Measurements from ENCODE around the gene RHBDL1.
A peak's percentile ranks its signal among the peaks of the same experiment; 100 is the strongest.
"Not testable (repeated sequence)": the region's sequence is repeated elsewhere in the genome, so short reads cannot be mapped to it uniquely, and the experiment has no call there.

The RHBDL1 gene

GRCh38 chr16:686459-687260, 11.2 kb downstream of the RHBDL1 start:
- no peak for DNase-seq (ENCODE audit: low read depth)

- DNase-seq (ENCODE audit: low read depth), result no peak
Measured at GRCh38 chr16:687499-687898, 12.0 kb downstream of the RHBDL1 start.

GRCh38 chr16:689175-689897, 13.9 kb downstream of the RHBDL1 start:
- DNase-seq (ENCODE audit: low read depth), result no peak

GRCh38 chr16:691242-691641, 15.8 kb downstream of the RHBDL1 start:
- not testable (repeated sequence) for DNase-seq (ENCODE audit: low read depth)

GRCh38 chr16:692356-693108, 17.1 kb downstream of the RHBDL1 start:
- no peak for DNase-seq (ENCODE audit: low read depth)

- DNase-seq (ENCODE audit: low read depth), result no peak
Measured at GRCh38 chr16:693364-693763, 17.9 kb downstream of the RHBDL1 start.

- no peak for DNase-seq (ENCODE audit: low read depth)
Measured at GRCh38 chr16:693766-694165, 18.3 kb downstream of the RHBDL1 start.

- no peak for DNase-seq (ENCODE audit: low read depth)
Measured at GRCh38 chr16:694187-694862, 18.9 kb downstream of the RHBDL1 start.

- no peak for DNase-seq (ENCODE audit: low read depth)
Measured at GRCh38 chr16:694863-695354, 19.4 kb downstream of the RHBDL1 start.

- DNase-seq (ENCODE audit: low read depth), result peak; percentile 62
Measured at GRCh38 chr16:695355-696089, 20.1 kb downstream of the RHBDL1 start.

- no peak for DNase-seq (ENCODE audit: low read depth)
Measured at GRCh38 chr16:698911-699671, 23.6 kb downstream of the RHBDL1 start.

GRCh38 chr16:700684-701584, 25.5 kb downstream of the RHBDL1 start:
- DNase-seq (ENCODE audit: low read depth), result no peak

GRCh38 chr16:702341-702740, 26.9 kb downstream of the RHBDL1 start:
- DNase-seq (ENCODE audit: low read depth), result no peak

- DNase-seq (ENCODE audit: low read depth), result no peak
Measured at GRCh38 chr16:703406-703805, 27.9 kb downstream of the RHBDL1 start.

GRCh38 chr16:704047-704446, 28.6 kb downstream of the RHBDL1 start:
- no peak for DNase-seq (ENCODE audit: low read depth)

- no peak for DNase-seq (ENCODE audit: low read depth)
Measured at GRCh38 chr16:704552-705380, 29.3 kb downstream of the RHBDL1 start.

- no peak for DNase-seq (ENCODE audit: low read depth)
Measured at GRCh38 chr16:705431-706188, 30.1 kb downstream of the RHBDL1 start, which contains the start of gene FBXL16. Gene FBXL16 (minus strand): TSS chr16:705801. CDS start chr16:697405, 8,396 bp downstream.

Measured in activated T-cell treated with anti-CD3 and anti-CD28 coated beads for 24 hours (primary cell).